Loucy (cell line): ENCODE data around the gene HECTD1.

Source experiments
- EZH2phosphoT487 ChIP-seq: fragments of 200-600 bp; IDR thresholded peaks from 2 replicates; pipeline ENCODE4 v1.6.1; 2018; ENCODE audit warnings: antibody characterized with exemption, mild to moderate bottlenecking, moderate library complexity, borderline replicate concordance
- TF ChIP-seq, protein P1 (sequence below): fragments of 200-600 bp; sonication (generic); conservative IDR thresholded peaks from 2 replicates; pipeline ENCODE4 v1.5.1; 2014; ENCODE audit warnings: mild to moderate bottlenecking, antibody characterized with exemption, low read length

DNA sequence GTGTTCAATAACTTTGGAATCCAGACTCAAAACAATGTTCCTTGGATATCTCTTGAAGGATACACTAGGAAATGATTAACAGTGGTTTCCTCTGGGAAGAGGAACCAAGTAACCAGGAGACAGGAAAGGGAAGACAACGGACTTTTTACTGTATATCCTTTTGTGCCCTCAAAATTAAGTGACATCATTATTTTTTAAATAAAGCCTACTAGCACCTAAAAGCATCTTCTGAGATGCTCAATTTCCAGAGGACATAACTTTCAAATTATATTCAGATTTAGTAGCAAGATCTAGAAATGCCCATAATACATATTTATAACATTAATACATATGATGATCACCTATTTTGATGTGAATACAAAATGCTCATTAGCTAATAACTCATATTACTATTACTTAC, 6.5 kb downstream of the HECTD1 start:
- TF ChIP-seq, protein P1, sequence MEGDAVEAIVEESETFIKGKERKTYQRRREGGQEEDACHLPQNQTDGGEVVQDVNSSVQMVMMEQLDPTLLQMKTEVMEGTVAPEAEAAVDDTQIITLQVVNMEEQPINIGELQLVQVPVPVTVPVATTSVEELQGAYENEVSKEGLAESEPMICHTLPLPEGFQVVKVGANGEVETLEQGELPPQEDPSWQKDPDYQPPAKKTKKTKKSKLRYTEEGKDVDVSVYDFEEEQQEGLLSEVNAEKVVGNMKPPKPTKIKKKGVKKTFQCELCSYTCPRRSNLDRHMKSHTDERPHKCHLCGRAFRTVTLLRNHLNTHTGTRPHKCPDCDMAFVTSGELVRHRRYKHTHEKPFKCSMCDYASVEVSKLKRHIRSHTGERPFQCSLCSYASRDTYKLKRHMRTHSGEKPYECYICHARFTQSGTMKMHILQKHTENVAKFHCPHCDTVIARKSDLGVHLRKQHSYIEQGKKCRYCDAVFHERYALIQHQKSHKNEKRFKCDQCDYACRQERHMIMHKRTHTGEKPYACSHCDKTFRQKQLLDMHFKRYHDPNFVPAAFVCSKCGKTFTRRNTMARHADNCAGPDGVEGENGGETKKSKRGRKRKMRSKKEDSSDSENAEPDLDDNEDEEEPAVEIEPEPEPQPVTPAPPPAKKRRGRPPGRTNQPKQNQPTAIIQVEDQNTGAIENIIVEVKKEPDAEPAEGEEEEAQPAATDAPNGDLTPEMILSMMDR, result no peak
- TF ChIP-seq EZH2phosphoT487, result no peak
